ENCODE measurements around the gene COL27A1.
"Not testable (repeated sequence)": the region's sequence is repeated elsewhere in the genome, so short reads cannot be mapped to it uniquely, and the experiment has no call there.

COL27A1 gene

DNA sequence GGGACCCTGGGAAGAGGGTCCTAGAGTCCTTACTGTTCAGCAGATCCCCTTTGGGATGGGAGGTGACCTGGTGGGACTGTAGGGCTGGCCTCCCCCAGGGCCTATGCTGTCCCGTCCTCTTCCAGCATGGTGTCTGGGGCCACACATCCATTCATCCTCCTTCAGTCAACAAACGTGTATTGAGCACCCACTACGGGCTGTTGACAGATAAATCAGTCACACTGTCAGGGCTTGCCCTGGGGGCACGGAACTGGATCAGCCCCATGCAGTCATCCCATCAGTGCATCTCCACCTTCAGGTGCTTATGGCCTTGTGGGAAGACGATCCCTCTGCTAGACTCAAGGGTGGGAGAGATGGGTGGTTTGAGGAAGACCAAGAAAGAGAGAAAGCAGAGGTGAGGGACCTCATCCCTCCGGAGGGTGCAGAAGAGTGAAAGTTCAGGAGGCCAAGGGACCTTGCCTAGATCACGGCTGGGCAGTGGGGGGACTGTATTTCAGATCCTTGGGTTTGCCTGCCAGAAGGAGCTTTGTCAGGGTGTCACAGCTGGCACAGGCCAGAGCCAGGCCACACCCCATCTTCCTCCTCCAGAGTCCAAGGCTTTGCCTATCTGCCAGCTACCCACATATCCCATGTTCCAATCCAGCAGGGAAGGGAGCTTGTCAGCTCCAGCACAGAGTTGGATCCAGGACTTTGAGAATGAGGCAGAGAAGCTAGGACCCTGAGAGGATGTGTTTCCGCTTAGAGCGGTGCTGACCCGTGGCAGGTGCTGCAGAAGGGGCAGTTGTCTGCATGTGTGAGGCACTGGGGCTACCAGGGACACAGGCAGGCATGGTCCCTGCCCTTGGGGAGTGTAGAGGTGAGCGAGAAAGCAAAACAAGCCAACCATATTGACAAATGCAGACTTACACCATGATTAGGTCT, 30.5 kb downstream of the COL27A1 start:
- DNase-seq = no peak

DNA sequence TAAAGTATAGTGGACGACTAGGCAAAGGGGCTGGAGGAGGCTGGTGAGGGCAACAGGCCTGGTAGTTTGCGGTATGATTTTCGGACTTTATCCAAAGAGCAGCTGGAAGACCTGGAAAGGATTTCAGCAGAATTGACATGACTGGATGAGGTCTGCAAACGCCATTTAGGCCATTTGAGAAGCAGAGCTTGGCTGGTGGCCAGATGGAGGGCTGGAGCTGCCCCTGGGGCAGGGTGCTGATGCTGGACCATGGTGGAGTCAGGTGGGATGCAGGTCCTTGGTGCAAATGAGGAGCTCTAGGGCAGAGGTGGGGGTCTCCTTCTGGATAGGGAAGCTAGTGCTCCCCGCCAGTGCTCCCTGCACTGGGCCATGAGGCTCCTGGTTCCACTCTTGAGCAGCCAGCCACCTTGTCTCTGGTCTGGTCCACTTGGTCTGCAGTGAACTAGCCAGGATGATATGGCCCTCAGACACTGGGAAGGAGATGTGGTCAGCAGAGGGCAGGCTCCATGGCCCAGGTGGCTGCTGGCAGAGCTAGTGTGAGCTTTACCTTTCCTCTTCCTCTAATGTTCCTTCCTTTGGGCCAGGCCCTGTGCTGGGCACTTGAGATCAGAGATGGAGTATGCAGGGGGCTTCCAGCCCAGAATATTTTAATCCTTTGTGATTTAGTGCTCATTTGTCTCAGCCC, 31.4 kb downstream of the COL27A1 start:
- no peak for DNase-seq

DNA sequence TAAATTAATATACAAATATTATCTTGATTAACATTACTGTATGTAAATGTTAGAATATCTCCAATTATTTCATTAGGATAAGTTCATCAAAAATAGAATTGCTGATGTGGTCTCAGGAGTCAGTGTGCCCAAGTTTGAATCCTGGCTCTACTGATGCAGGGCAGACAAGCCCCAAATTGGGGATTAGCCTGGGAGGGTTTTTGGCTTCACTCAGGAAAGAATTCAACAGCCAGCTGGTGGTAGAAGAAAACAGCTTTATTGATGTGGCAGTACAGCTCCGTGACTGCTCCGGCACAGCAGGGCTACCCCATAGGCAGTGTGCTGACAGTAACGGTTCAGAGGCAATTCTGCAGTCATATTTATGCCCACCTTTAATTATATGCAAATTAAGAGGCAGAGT, 32.5 kb downstream of the COL27A1 start:
- DNase-seq = no peak

DNA sequence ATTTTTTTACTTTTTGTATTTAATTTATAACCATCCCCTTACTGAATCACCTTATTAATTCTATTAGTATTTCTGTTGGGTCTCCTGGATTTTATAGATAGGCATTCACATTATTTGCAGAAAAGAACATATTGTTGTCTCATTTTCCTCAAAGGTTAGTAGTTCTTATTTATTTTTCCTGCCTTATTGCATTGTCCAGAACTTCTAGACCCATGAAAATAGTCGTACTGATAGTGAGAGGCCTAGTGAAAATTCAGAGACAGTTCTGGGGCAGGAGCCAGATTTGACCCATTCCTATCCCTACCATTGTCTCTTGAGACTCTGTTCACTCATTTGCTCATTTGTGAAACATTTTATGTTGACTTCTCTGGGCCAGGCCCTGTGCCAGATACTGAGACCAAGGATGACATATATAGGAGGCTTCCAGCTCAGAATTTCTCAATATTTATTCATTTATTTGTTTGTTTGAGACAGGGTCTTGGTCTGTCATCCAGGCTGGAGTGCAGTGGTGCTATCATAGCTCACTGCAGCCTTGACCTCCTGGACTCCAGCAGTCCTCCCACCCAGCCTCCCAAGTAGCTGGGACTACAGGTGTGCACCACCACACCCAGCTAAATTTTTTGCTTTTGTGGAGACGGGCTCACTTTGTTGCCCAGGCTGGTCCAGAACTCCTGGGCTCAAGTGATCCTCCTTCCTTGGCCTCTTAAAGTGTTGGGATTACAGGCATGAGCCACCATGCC, 34.7 kb downstream of the COL27A1 start:
- no peak for DNase-seq

DNA sequence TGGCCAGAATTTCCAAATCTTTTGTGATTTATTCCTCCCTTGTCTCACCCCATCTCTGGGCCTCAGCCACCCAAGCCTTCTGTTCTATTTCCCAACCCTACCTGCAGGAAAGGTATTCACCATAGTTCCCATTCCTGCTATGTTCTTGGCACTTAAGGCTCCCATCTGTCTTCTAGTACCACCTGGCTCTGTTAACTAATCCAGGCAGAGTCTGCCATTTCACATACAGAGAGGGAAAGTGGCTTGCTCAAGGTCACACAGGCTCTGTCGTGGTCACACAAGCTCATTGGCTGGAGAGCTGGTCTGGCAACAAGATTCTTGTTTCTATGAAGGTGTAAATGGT, 35.2 kb downstream of the COL27A1 start:
- DNase-seq = no peak

DNA sequence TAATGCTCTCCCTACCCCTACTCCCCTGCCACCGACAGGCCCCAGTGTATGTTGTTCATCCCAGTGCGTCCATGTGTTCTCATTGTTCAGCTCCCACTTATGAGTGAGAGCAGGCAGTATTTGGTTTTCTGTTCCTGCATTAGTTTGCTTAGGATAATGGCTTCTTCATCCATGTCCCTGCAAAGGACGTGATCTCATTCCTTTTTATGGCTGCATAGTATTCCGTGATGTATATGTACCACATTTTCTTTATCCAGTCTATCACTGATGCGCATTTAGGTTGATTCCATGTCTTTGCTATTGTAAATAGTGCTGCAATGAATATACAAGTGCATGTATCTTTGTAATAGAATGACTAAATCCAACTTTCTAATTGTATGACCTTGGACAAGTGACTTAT, 36.1 kb downstream of the COL27A1 start:
- not testable (repeated sequence) for DNase-seq

DNA sequence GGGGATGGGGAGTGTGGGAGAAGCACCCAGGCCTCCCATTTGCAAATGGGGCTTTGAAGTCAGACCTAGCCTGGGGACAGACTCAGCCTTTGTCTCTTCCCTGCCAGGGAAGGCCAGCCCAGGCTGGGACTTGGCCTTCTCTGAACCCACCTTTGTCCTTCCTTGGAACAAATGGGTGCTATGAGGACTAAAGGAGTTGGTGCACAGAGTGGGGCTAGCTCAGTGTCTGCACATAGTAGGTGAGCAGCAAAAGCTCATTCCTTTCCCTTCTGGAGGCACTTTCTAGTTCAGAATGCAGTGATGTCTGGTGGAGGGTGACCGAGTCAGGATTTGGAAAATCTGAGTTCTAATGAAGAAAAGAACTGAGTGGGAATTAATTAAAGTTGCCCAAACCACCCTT, 37.2 kb downstream of the COL27A1 start:
- no peak for DNase-seq

DNA sequence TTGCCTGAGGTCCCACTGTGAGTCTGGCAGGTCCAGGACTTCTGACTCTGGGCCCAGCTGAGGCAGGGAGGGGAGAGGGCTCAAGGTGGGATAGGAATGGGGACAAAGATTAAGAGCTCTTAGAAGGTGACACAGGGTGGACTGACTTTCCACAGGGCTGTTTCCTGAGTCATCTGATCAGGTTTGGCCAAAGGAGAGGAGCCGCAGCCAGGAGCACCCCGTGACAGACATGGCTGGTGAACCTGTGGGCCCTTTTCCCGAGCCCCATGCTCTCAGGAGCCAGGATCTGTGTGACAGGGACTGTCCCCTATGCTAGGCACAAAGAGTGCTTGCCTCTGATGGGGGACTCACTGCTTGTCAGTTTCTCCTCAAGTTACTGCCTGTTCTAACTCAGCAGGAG, 37.8 kb downstream of the COL27A1 start:
- DNase-seq = no peak

DNA sequence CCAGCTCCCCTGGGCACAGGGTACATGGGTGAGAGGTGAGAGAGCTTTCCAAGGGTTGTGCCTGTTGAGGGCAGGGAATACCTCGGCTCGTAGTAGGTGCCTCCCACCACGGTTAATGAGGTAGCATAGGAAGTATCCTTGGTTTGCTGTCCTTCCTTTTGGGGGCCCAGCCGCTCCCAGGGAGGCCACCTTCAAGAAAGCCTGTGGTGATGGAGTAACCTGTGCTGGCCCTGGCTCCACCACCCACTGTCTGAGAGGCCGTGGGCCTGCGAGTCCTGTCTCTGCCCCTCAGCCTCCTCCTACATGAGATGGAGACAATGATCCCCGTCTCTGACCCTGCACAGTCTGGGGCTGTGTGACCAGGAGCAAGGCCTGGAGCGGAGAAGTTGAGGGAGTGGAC, 40.8 kb downstream of the COL27A1 start:
- no peak for DNase-seq

DNA sequence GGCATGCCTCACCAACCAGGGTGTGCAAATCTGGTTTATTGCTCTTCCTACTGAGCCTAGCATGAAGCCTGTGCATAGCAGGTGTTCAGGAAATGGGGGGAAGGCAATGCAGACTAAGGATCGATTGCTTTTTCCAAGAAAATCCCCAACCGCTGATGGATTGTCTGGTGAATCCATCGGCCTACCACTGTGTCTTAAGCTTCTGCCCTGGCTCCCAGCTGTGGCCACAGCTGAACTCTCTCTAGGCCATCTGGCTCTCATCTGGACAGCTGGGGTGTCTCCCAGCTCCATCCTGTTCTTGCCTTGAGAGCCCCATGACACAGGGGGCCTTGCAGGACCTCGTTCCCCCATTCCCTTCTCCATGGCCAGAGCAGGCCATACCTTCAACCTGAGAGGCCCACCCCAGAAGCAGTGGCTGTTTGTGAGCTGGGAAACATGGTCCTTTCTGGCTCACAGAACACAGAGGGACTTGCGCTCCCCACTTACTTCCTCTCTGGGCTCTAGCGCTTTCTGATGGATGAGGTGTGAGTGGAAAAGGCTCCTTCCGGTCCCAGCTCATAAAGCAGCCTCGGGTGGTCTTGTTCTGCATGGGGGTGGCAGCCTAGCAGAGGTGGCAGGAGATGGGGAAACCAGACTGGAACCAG, 41.8 kb downstream of the COL27A1 start:
- DNase-seq = no peak

DNA sequence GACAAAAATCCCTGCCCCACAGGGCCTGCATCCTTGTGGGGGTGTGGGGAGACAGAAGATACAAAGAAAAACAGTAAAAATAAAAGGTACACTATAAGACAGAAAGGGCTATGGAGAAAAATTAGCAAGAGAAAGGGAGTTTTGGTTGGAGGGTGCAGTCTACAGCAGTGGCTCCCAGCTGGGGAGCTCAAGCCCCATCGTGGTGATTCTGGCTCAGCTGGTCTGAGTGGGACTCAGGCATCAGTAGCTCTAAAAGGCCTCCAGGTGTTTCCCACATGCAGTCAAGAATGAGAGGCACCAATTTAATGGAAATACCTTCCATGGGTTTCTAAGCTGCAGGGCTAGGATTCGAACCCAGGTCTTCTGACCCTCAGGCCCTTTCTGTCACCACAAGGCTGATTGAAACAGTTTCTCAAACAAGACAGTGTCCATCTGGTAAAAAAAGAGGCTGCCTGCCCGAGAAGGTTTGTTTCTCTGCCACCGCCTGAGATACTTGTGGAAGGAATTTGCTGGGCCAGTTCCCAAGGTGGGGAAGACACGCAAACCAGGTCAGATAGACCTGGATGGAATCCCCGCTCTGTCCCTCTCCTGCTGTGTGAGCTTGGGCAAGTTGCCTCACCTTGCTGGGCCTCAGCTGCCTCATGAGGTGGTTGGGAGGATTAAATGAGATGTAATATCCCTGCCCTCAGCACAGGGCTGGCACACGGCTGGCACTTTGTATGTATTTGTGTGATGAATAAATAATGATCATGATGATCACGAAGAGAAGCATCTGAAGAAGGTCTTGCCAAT, 43.1 kb downstream of the COL27A1 start:
- no peak for DNase-seq

DNA sequence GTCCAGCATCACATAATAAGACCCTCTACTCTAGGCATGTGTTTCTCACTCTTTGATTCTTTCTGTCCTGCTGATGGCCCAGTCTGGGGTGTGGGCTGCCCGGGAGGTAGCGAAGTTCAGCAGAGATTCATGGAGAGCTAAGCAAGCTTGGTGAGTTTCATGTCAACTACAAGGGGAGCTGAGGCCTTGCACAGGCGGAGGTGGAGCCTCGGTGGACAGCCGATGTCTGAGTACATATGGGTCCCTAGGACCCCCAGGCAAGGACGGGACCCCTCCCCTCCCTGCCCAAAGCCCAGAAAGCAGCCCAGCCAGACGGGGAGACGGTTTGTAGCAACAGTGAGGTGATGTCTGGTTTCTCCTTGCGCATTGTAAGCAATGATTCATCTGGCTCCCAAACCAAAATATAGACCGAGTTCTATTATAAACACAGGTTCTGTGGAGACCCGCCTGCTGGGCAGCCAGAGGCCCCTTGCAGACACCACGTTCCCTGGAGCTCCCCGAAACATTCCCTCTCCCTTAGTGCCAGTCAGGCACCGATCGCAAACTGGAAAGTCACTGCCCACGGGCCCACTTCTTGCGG, 45.5 kb downstream of the COL27A1 start:
- DNase-seq = no peak

DNA sequence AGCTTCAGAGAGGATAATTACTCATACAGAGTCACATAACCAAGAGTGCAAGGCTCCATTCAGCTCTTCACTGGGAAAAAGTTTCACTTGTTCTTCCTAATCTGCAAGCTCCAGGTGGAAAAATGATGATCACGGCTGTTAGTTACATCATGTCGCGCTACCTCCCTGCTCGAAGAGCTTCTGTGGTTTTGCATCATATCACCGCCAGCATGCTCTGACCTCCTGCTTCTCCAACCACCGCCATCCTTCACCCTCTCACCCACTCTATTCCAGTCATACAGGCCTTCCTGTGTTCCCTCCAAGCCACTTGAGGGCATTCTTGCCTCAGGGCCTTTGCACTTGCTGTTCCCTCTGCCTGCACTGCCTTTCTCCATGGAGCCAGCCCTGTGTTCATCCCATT, 47.1 kb downstream of the COL27A1 start:
- DNase-seq = no peak

DNA sequence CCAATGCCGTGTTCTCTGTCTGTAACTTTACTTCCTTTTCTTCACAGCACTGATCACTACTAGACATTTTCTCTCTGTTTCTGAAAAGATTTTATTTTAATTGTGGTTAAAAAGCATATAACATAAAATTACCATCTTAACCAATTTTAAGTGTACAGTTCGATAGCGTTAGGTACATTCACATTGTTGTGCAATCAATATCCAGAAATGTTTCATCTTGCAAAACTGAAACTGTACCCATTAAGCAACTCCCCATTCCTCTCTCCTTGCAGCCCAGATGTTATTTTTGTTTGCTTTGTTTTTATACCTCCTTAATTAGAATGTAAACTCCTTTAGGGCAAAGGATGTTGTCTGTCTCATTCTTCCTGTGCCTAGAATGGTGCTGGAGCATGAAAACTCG, 47.5 kb downstream of the COL27A1 start:
- no peak for DNase-seq

DNA sequence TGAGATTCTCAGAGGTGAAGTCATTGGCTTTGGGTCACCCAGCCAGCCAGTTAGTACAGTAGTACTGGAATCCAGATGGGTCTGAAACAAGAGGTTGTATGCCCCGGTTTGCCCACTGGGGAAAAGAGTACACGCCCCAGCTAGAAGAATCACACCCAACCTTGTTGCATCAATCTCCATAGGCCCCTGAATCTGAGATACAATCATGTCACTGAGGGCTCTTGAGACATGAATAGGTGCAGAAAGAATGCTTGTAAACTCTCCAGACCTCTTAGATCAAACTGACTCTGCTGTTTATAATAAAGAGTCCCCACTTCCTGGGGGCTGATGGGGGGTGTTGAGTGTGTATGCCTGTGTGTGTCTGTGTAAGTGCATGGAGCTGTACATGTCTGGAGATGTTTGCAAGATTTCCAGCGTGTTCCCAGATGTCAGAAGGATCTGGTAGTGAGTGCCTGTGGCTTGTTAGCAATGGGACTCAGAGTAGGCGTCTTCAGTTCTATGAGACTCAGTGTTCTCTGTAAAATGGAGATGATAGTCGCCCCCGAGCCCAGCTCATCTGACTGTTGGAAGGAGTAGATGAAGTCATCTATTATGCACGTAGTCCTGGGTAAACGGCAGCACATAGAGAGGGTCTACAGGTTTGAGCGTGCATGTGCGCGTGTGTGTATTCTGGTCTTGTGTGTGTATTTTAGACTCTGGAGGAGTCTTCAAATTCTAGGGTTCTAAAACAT, 48.2 kb downstream of the COL27A1 start:
- DNase-seq = no peak

DNA sequence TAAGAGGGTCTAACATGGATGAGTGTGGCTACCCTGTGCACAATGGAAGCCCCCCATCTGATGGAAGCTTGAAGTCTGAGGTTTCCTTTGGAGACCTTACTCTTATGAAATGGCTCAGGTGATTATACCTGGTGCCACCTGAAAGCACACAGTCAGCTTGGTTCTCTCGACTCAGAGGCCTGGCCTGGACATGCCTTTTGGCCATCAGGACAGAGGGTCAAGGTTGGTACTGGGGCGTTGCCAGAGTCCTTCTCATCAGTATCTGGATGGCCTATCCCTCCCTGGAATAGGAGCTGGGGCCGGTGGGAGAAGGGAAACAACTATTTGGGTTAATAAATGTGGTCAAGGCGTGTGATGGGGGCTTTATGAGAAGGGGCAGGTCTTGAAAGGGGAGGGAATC, 48.9 kb downstream of the COL27A1 start:
- no peak for DNase-seq

DNA sequence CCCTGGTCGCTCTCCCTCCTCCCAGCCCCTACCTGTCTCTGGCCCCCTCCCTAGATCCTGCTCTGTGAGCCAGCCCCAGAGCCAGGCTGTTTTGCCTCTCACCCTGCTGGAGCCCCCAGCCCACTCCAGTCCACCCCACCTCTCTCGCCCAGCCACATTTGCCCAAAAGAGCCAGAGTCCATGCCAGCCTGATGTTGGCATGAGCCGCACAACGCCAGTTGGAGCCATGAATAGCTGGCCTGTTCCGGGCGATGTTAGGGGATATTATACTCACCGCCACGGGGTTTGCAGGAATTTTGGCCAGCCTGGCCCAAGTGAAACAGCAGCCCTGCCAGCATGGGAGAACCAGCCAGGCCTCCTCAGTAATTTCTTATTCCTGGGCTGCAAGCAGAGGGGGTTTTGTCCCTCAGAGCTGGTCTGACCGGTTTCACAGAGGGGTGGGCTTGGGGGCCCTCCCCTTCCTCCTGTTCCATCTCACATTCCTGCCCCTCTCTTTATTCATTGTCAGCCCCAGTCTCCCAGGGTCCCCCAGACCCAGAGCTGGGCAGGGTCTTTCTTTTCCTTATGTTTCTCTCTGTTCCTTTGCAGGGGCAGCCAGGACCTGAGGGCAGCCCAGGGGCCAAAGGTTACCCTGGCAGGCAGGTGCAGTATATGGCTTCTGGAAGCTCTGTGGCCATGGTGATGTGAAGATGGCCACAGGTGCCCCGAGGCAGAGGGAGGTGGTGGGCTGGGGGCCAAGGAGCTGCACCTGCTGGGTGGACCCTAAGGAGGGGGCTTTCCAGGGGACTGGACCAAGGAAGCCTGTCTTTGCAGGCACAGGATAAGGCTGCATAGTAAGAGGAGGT, 50.1 kb downstream of the COL27A1 start:
- no peak for DNase-seq

DNA sequence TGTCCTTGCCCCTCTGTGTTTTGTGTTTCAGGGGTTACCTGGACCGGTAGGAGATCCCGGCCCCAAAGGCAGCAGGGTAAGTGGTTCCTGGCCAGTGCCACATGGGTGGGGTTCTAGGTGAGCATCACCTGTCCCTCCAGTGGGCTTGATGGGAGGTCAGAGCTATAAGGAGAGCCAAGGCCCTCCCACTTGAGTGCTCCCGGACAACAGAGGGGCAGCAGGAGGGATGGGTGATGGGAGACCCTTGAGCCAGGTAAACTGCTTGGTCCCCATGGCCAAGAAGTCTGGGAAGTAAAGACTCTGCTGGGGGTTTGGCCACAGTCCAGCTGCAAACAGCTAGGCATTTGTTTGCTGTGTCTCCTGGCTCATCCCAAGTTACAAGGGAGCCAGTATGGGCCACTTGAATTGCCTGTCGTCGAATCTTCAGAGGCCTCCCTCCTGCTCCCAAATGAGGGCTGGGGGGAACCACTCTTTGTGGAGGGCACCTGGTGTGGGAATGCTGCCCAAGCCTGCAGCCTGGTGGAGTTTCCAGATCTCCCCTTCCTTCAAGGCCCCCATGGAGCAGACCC, 51.0 kb downstream of the COL27A1 start:
- no peak for DNase-seq

DNA sequence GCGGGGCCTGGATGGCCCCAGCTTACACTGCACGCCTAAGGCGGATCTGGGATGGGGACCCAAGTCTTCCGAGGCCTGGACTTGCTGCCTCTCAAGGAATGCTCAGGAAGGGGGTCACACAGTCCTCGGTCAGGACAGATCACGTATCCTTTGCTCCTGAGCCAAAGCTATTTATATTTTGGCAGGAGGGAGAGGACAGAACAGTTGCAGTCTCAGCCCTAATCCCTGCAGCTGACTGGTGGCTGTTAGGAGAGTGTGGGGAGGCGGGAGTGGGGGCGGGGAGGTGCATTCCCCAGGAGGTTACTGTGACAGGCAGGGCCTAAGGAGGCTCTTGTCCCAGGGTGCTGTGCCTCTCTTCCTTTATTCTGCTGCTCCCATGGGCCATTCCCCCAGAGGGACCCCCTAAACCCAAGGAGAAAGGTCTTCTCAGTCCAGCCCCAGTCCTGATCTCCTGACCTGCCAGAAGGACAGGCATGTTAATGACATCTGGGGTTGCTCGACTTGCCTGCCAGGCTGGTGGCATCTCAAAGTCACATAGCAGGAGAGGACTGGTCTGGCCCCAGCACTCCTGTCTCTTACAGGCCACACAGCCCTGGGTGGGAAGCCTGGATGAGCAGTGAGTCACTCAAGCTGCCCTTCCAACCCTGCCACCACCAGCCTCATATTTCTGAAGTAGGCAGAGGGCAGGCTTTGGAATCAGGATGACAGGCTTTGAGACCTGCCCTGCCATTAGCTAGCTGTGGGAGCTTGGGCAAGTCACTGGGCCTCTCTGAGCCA, 51.9 kb downstream of the COL27A1 start:
- no peak for DNase-seq

All from bone marrow (tissue), 2 donors.